NOMO-1 treated with dmso at 0.1 percent for 144 hours (cell line): Measurements from ENCODE around the gene TMEM97.
"Not testable (repeated sequence)": the region's sequence is repeated elsewhere in the genome, so short reads cannot be mapped to it uniquely, and the experiment has no call there.

ENCODE experiments used
- DNase-seq: peaks from one replicate; lab custom pipeline; 2025; ENCODE audit not compliant: unreplicated experiment; lab: John Stamatoyannopoulos, UW

TMEM97 gene

GRCh38 chr17:28318759-28319597, at the start of gene TMEM97:
Gene TMEM97 (plus strand): TSS chr17:28319200. CDS start chr17:28319240, 40 bp downstream.
- DNase-seq = peak; percentile 97

GRCh38 chr17:28270055-28270454, 48.9 kb upstream of the TMEM97 start:
- DNase-seq = no peak

- no peak for DNase-seq
These were observed 48.1 kb upstream of the TMEM97 start for GRCh38 chr17:28270926-28271325.

GRCh38 chr17:28271431-28271830, 47.6 kb upstream of the TMEM97 start:
- DNase-seq = no peak

- DNase-seq = no peak
These were observed 46.8 kb upstream of the TMEM97 start for GRCh38 chr17:28272166-28272565.

GRCh38 chr17:28273341-28273740, 45.7 kb upstream of the TMEM97 start:
- not testable (repeated sequence) for DNase-seq

GRCh38 chr17:28274591-28275265, 44.3 kb upstream of the TMEM97 start:
- DNase-seq = no peak

- no peak for DNase-seq
These were observed 43.0 kb upstream of the TMEM97 start for GRCh38 chr17:28276011-28276410.

- no peak for DNase-seq
These were observed 39.6 kb upstream of the TMEM97 start for GRCh38 chr17:28279411-28279810.

GRCh38 chr17:28280826-28281225, 38.2 kb upstream of the TMEM97 start:
- DNase-seq = no peak

- no peak for DNase-seq
These were observed 36.4 kb upstream of the TMEM97 start for GRCh38 chr17:28282596-28282995.

- DNase-seq = no peak
These were observed 33.0 kb upstream of the TMEM97 start for GRCh38 chr17:28285965-28286364.

GRCh38 chr17:28290703-28291102, 28.3 kb upstream of the TMEM97 start:
- no peak for DNase-seq

- no peak for DNase-seq
These were observed 27.1 kb upstream of the TMEM97 start for GRCh38 chr17:28291780-28292330.

- not testable (repeated sequence) for DNase-seq
These were observed 26.1 kb upstream of the TMEM97 start for GRCh38 chr17:28292878-28293277.

GRCh38 chr17:28293994-28294393, 25.0 kb upstream of the TMEM97 start:
- DNase-seq = peak; percentile 80

GRCh38 chr17:28295677-28296578, 23.1 kb upstream of the TMEM97 start:
- DNase-seq = no peak

GRCh38 chr17:28298449-28298848, 20.6 kb upstream of the TMEM97 start:
- DNase-seq = no peak

- no peak for DNase-seq
These were observed 12.0 kb upstream of the TMEM97 start for GRCh38 chr17:28306954-28307401.

GRCh38 chr17:28313841-28314240, 5.2 kb upstream of the TMEM97 start:
- DNase-seq = no peak
